Measurements from ENCODE around the gene DTHD1. TPM values are rescaled to one million over a fixed set of nuclear protein-coding genes. Genes with fewer than 3 reads are reported as not detected.

DTHD1 gene
- total RNA-seq, 1 donor from 2014 or later: not detected

DNA sequence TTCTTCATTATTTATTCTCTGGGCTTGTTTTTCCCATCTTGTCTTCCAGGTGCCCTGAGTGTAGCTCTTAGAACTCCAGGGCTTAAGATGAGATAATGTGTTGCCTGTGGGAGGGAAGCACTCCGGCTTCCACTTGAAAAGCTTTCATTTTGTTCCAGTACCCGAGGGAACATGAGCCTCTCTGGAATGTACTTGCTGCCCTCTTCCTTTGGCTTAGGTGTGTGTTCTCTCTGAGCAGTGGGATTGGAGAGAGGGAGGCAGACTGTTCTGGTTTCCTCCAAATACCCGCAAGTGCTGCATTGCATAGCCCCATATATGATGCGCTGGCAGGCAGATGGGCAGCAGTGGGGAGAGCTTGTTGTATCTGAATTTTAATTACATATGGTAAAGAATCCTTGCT is 861 bp upstream of the DTHD1 start:
- DNase-seq (ENCODE audit: low spot score): no peak
- H3K4me3 Mint-ChIP-seq (ENCODE audit: unreplicated experiment): no peak overlapping the region
- no peak for TF ChIP-seq CTCF (IDR thresholded peaks at IDR 0.05; ENCODE audit: unreplicated experiment)
- H3K9me3 Mint-ChIP-seq (ENCODE audit: unreplicated experiment): no peaks in the 10 kb centered on the region
- H3K36me3 Mint-ChIP-seq (ENCODE audit: low read depth, unreplicated experiment): no peaks in the 10 kb centered on the region
- peaks cover 13% of the 10 kb centered on the region for H3K4me1 Mint-ChIP-seq (ENCODE audit: unreplicated experiment)
- no peak overlapping the region for H3K27ac Mint-ChIP-seq (ENCODE audit: unreplicated experiment)
- no peaks in the 10 kb centered on the region for H3K27me3 Mint-ChIP-seq (ENCODE audit: unreplicated experiment)

GRCh38 chr4:36282503-36283030 is 1.2 kb downstream of the DTHD1 start:
- no peak for TF ChIP-seq CTCF (IDR thresholded peaks at IDR 0.05; ENCODE audit: unreplicated experiment)

GRCh38 chr4:36283912-36284465 is 2.6 kb downstream of the DTHD1 start:
- no peaks in the 10 kb centered on the region for H3K36me3 Mint-ChIP-seq (ENCODE audit: low read depth, unreplicated experiment)
- H3K27ac Mint-ChIP-seq (ENCODE audit: unreplicated experiment): no peak overlapping the region
- H3K27me3 Mint-ChIP-seq (ENCODE audit: unreplicated experiment): no peaks in the 10 kb centered on the region
- no peak for DNase-seq (ENCODE audit: low spot score)
- no peaks in the 10 kb centered on the region for H3K9me3 Mint-ChIP-seq (ENCODE audit: unreplicated experiment)
- no peak overlapping the region for H3K4me3 Mint-ChIP-seq (ENCODE audit: unreplicated experiment)
- peaks cover 13% of the 10 kb centered on the region for H3K4me1 Mint-ChIP-seq (ENCODE audit: unreplicated experiment)
- no peak for TF ChIP-seq CTCF (IDR thresholded peaks at IDR 0.05; ENCODE audit: unreplicated experiment)

More at GRCh38 chr4:36282503-36283030, 1.2 kb downstream of the DTHD1 start:
- no peaks in the 10 kb centered on the region for H3K9me3 Mint-ChIP-seq (ENCODE audit: unreplicated experiment)
- H3K4me3 Mint-ChIP-seq (ENCODE audit: unreplicated experiment): no peak overlapping the region
- H3K4me1 Mint-ChIP-seq (ENCODE audit: unreplicated experiment): peaks cover 13% of the 10 kb centered on the region
- DNase-seq (ENCODE audit: low spot score): no peak
- H3K27me3 Mint-ChIP-seq (ENCODE audit: unreplicated experiment): no peaks in the 10 kb centered on the region
- no peaks in the 10 kb centered on the region for H3K36me3 Mint-ChIP-seq (ENCODE audit: low read depth, unreplicated experiment)
- H3K27ac Mint-ChIP-seq (ENCODE audit: unreplicated experiment): no peak overlapping the region

DNA sequence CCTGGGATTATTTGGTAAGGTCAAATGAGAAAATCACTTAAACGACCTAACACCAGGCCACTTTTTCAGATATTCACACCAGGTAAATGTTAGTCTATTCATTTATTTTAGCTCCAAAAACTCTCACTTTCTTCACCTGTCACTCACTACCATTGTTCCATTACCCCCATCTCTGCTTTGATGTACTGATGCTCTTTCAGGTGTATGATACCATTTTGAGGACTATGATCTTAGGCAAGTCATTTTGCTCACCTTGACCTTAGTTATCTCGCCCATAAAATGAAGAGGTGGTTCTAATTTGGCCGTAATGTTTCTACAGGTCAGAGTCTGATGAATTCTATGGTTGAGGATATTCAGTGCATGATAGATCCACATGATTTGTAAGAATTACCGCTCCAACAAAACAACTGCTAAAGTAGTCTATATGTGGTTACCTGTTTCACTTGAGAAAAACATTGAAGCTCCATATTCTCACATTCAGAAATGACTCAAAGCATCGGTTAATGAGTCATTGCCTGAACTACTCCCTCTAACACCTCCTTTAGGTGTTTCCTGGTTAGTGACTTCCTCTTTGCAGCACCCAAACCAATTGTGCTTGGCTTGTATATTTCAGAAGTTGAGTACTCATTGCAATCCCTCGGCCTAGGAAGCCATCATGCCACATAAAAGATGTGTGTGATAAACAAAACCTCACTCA is 4.5 kb downstream of the DTHD1 start:
- Mint-ChIP-seq H3K4me1 (ENCODE audit: unreplicated experiment) (no peaks in the 10 kb centered on the region), H3K27ac (ENCODE audit: unreplicated experiment) (no peak overlapping the region), H3K27me3 (ENCODE audit: unreplicated experiment) (no peaks in the 10 kb centered on the region), H3K4me3 (ENCODE audit: unreplicated experiment) (no peak overlapping the region), H3K36me3 (ENCODE audit: low read depth, unreplicated experiment) (no peaks in the 10 kb centered on the region), H3K9me3 (ENCODE audit: unreplicated experiment) (no peaks in the 10 kb centered on the region)
- no peak for TF ChIP-seq CTCF (IDR thresholded peaks at IDR 0.05; ENCODE audit: unreplicated experiment)
- DNase-seq (ENCODE audit: low spot score): no peak

GRCh38 chr4:36286481-36286871 is 5.1 kb downstream of the DTHD1 start:
- no peaks in the 10 kb centered on the region for H3K4me1 Mint-ChIP-seq (ENCODE audit: unreplicated experiment)
- TF ChIP-seq CTCF (IDR thresholded peaks at IDR 0.05; ENCODE audit: unreplicated experiment): no peak
- H3K9me3 Mint-ChIP-seq (ENCODE audit: unreplicated experiment): no peaks in the 10 kb centered on the region
- no peak overlapping the region for H3K27ac Mint-ChIP-seq (ENCODE audit: unreplicated experiment)
- H3K4me3 Mint-ChIP-seq (ENCODE audit: unreplicated experiment): no peak overlapping the region
- DNase-seq (ENCODE audit: low spot score): no peak
- no peaks in the 10 kb centered on the region for H3K36me3 Mint-ChIP-seq (ENCODE audit: low read depth, unreplicated experiment)
- no peaks in the 10 kb centered on the region for H3K27me3 Mint-ChIP-seq (ENCODE audit: unreplicated experiment)

Measured in endothelial cell (in vitro differentiated cells).